K562 (cell line): ENCODE data around the gene TMEM128. TPM values are rescaled to one million over a fixed set of nuclear protein-coding genes. Genes with fewer than 3 reads are reported as not detected.

Source experiments
- ATAC-seq: fragments of 200-7000 bp; cut with Tn5 transposase; 3 replicates; pipeline ENCODE4 v1.9.1; 2020; ENCODE audit warnings: moderate library complexity
- BruUV-seq: library from RNA; stranded (reverse); fragments of 400-500 nt; replicated peaks from 2 replicates; lab custom pipeline; 2021; lab: Mats Ljungman, UMichigan
- CTCF ChIA-PET: fragments of 300-600 bp; formaldehyde crosslinking; extraction: SDS; loops from one replicate; lab custom pipeline; 2021; ENCODE audit warnings: low intra/inter-chr PET ratio; lab: Yijun Ruan, JAX
- POLR2A ChIA-PET: fragments of 300-600, 350-650 bp; sonication (Branson Sonifier 250); formaldehyde crosslinking; extraction: SDS; loops from one replicate; lab custom pipeline; 2021; ENCODE audit warnings: antibody characterized with exemption, inconsistent platforms; lab: Yijun Ruan, JAX
- DNase-seq, 4 experiments: peaks; one replicate each; pipeline versions ENCODE4 v3.0.0 to v3.0.0-alpha.2; 2011 to 2018; ENCODE audit warnings: low spot score in 3 of 4, mixed read lengths in 3 of 4; ENCODE audit errors: extremely low read depth in 1 of 4
- FAIRE-seq: peaks from 2 replicates; lab custom pipeline; 2011; peaks lifted over from hg19 to GRCh38; lab: Jason Lieb, UNC
- H2AFZ ChIP-seq: 2 replicates; pipeline ENCODE4 v1.6.0; 2011; ENCODE audit warnings: low read depth, low read length, control low read depth, inconsistent platforms
- H3K27ac ChIP-seq: fragments of 200-600 bp; 3 replicates; pipeline ENCODE4 v1.8.0; 2011; ENCODE audit warnings: low read depth, mild to moderate bottlenecking, control low read depth, inconsistent platforms, low read length, moderate library complexity, mixed read lengths; ENCODE audit errors: extremely low read depth
- H3K27me3 ChIP-seq, 2 experiments: fragments of 300-600 bp in 1 of 2; 2 replicates in 1 of 2; 3 replicates in 1 of 2; pipeline versions ENCODE4 v1.6.0 to v1.8.0; 2011; ENCODE audit warnings: inconsistent platforms in 2 of 2, low read length in 2 of 2, mild to moderate bottlenecking in 1 of 2, mixed read lengths in 1 of 2, moderate library complexity in 1 of 2; ENCODE audit not compliant: control insufficient read depth in 2 of 2, insufficient read depth in 2 of 2
- H3K36me3 ChIP-seq: fragments of 300-600 bp; 3 replicates; pipeline ENCODE4 v1.8.0; 2011; ENCODE audit warnings: mild to moderate bottlenecking, low read length, inconsistent platforms; ENCODE audit not compliant: control insufficient read depth, insufficient read depth
- H3K4me1 ChIP-seq, 2 experiments: fragments of 200-600 bp in 1 of 2; replicated peaks in 1 of 2; 2 replicates in 1 of 2; 3 replicates in 1 of 2; pipeline versions ENCODE4 v1.5.1 to v1.8.0; 2011; ENCODE audit warnings: inconsistent platforms in 2 of 2, low read length in 2 of 2, mild to moderate bottlenecking in 1 of 2, mixed read lengths in 1 of 2, moderate library complexity in 1 of 2; ENCODE audit not compliant: control insufficient read depth in 2 of 2, insufficient read depth in 2 of 2
- H3K4me2 ChIP-seq: 2 replicates; pipeline ENCODE4 v1.6.1; 2011; ENCODE audit warnings: low read length, control low read depth, inconsistent platforms, mixed read lengths; ENCODE audit not compliant: insufficient read depth
- H3K4me3 ChIP-seq: fragments of 200-600 bp; sonication (generic), shearing (Covaris generic); 2 replicates; pipeline ENCODE4 v1.5.1; 2016; ENCODE audit warnings: control low read depth, inconsistent platforms
- H3K79me2 ChIP-seq: fragments of 200-600 bp; 3 replicates; pipeline ENCODE4 v1.8.0; 2011; ENCODE audit warnings: low read length, inconsistent platforms; ENCODE audit not compliant: control insufficient read depth, insufficient read depth
- H3K9ac ChIP-seq, 2 experiments: 2 replicates each; pipeline versions ENCODE4 v1.6.0 to v1.6.1; 2011; ENCODE audit warnings: low read depth in 2 of 2, low read length in 2 of 2, control low read depth in 1 of 2, inconsistent platforms in 1 of 2, mild to moderate bottlenecking in 1 of 2, mixed read lengths in 1 of 2; ENCODE audit not compliant: insufficient read depth in 1 of 2
- H3K9me1 ChIP-seq: one replicate; pipeline ENCODE4 v1.6.0; 2011; ENCODE audit warnings: inconsistent platforms, mild to moderate bottlenecking, low read length, moderate library complexity; ENCODE audit not compliant: control insufficient read depth, insufficient read depth
- H3K9me3 ChIP-seq: replicated peaks from 2 replicates; pipeline ENCODE4 v1.5.1; 2011; ENCODE audit warnings: low read depth, low read length, inconsistent platforms; ENCODE audit not compliant: control insufficient read depth, insufficient read depth
- H4K20me1 ChIP-seq: replicated peaks from 2 replicates; pipeline ENCODE4 v1.6.1; 2011; ENCODE audit warnings: low read length, inconsistent platforms, mixed read lengths; ENCODE audit not compliant: control insufficient read depth, insufficient read depth
- ADNP ChIP-seq: fragments of 200-800 bp; sonication (Bioruptor generic); IDR thresholded peaks from 2 replicates; pipeline ENCODE4 v1.6.1; 2016; ENCODE audit warnings: missing genetic modification characterization, missing compliant biosample characterization
- BACH1 ChIP-seq: fragments of 200-800 bp; sonication (Bioruptor generic); IDR thresholded peaks from 2 replicates; pipeline ENCODE4 v1.6.1; 2016; ENCODE audit warnings: missing genetic modification characterization, missing compliant biosample characterization
- DDX20 ChIP-seq: fragments of 450-650 bp; IDR thresholded peaks from 2 replicates; pipeline ENCODE4 v1.6.1; 2016; ENCODE audit warnings: missing genetic modification characterization, low read depth, mild to moderate bottlenecking, missing compliant biosample characterization, moderate library complexity
- KLF6 ChIP-seq: fragments of 250-450 bp; sonication (Bioruptor Pico); IDR thresholded peaks from 2 replicates; pipeline ENCODE4 v1.4.0; 2020; ENCODE audit warnings: mild to moderate bottlenecking, moderate library complexity, borderline replicate concordance
- MEF2A ChIP-seq: IDR thresholded peaks from 2 replicates; pipeline ENCODE4 v1.6.1; 2011; ENCODE audit warnings: low read depth, mild to moderate bottlenecking, low read length, moderate library complexity; ENCODE audit not compliant: control insufficient read depth
- NONO ChIP-seq, 2 experiments: fragments of 200-400 bp in 1 of 2; fragments of 450-650 bp in 1 of 2; formaldehyde crosslinking in 1 of 2; IDR thresholded peaks; 2 replicates each; pipeline ENCODE4 v1.6.1; 2017; ENCODE audit warnings: low read depth in 2 of 2, mild to moderate bottlenecking in 2 of 2, moderate library complexity in 2 of 2, low read length in 1 of 2
- PHF8 ChIP-seq: fragments of 200-600 bp; sonication (generic); IDR thresholded peaks from 2 replicates; pipeline ENCODE4 v1.6.1; 2012; ENCODE audit warnings: mixed run types, mild to moderate bottlenecking, inconsistent platforms, low read length, moderate library complexity, borderline replicate concordance
- PTBP1 ChIP-seq: fragments of 200-400 bp; formaldehyde crosslinking; IDR thresholded peaks from 2 replicates; pipeline ENCODE4 v1.6.1; 2017; ENCODE audit warnings: low read depth, low read length
- RBM39 ChIP-seq: fragments of 200-400 bp; formaldehyde crosslinking; optimal IDR thresholded peaks from 2 replicates; pipeline ENCODE3; 2018; ENCODE audit warnings: low read depth, low read length
- SMARCE1 ChIP-seq: fragments of 450-650 bp; IDR thresholded peaks from 2 replicates; pipeline ENCODE4 v1.7.1; 2016; ENCODE audit warnings: mild to moderate bottlenecking
- STAG1 ChIP-seq: sonication (generic); formaldehyde crosslinking; IDR thresholded peaks from 2 replicates; pipeline ENCODE4 v1.5.0; 2020; ENCODE audit warnings: missing genetic modification reagents, borderline replicate concordance
- ZC3H11A ChIP-seq: IDR thresholded peaks from 2 replicates; pipeline ENCODE4 v1.6.1; 2012; ENCODE audit warnings: low read depth, low read length, improper control_type of control experiment
- ZNF512 ChIP-seq: IDR thresholded peaks from 2 replicates; pipeline ENCODE4 v1.6.1; 2016; ENCODE audit warnings: missing genetic modification characterization, missing compliant biosample characterization
- WGBS: fragments of 100-300 bp; shearing (Covaris generic); methylation state at CpG from one replicate; pipeline ENCODE4 v1.1.6; 2016; ENCODE audit warnings: low coverage, mixed read lengths; ENCODE audit not compliant: insufficient coverage; ENCODE audit errors: missing lambda C conversion rate; 5-methylcytosine and 5-hydroxymethylcytosine counted together
- in situ Hi-C: fragments of 300-500 bp; cut with MboI; formaldehyde crosslinking; loops from 4 replicates; pipeline ENCODE4 v1.15.0; 2018; ENCODE audit warnings: inconsistent platforms, mixed read lengths
- intact Hi-C: fragments of 100-400 bp; cut with micrococcal nuclease; formaldehyde crosslinking; loops from 2 replicates; pipeline ENCODE4 v1.14.2; 2022
- polyA plus RNA-seq, 8 experiments: library from polyadenylated mRNA; depleted of rRNA in 4 of 8; stranded (reverse) in 5 of 8; unstranded in 3 of 8; fragments of >200 nt; fragmentation: Nextera tagmentation in 2 of 8; fragmentation: Illumina TruSeq in 1 of 8; extraction: Ambion mirVana in 2 of 8; extraction: Trizol in 1 of 8; gene quantifications; 2 replicates each; pipeline versions ENCODE4 v1.2.1 to v1.2.3, GENCODE V29; 2011 to 2014; ENCODE audit warnings: inconsistent platforms in 1 of 8, missing spikeins in 1 of 8
- total RNA-seq, 7 experiments: library from RNA; depleted of rRNA in 6 of 7; stranded (reverse); fragments of >200 nt in 6 of 7; fragmentation: Illumina TruSeq in 2 of 7; extraction: Trizol in 2 of 7; gene quantifications; 2 replicates each; pipeline versions ENCODE4 v1.2.1 to v1.2.3, GENCODE V29; 2011 to 2021; ENCODE audit warnings: low replicate concordance in 1 of 7

Gene TMEM128
- total and polyA plus RNA-seq, 9 of the 15 experiments (the other 6 are each of a cell fraction or from before 2014, with no cell fraction given): 9.1 to 40.0 (median 14.3) TPM

- H2AFZ ChIP-seq: no peak overlapping the region
- TF ChIP-seq NONO (IDR thresholded peaks at IDR 0.05; ENCODE audit: low read depth in 2 of 2, low read length in 1 of 2) (no peak), RBM39 (no peak), STAG1 (CRISPR knock-in tag) (no peak), PTBP1 (no peak), BACH1 (tag) (no peak), SMARCE1 (no peak), ZC3H11A (no peak), PHF8 (no peak), ADNP (tag) (no peak), KLF6 (CRISPR knock-in tag) (no peak), DDX20 (tag) (no peak), ZNF512 (tag) (no peak), MEF2A (no peak)
- DNase-seq (no peak), FAIRE-seq (no peak), ATAC-seq (no peak)
- H3K9ac ChIP-seq: no peak overlapping the region
- no peaks in the 10 kb centered on the region for H3K4me1 ChIP-seq
- no peak overlapping the region for H3K4me3 ChIP-seq
- ChIA-PET POLR2A (interaction anchor here (0.6 kb wide), 1 partner anchor 16 kb away, joined by 3 read pairs; the partner anchor contains the start of genes LYAR and ZBTB49), CTCF (no interaction called here)
- H4K20me1 ChIP-seq: no peaks in the 10 kb centered on the region; the same call in 1 of the 2 replicates
- no peaks in the 10 kb centered on the region; the same call in 2 of the 3 replicates for H3K79me2 ChIP-seq
- H3K36me3 ChIP-seq: peaks cover 97% of the 10 kb centered on the region
- in situ Hi-C loops (no loop called here), intact Hi-C loops (no loop called here)
- no TSS peak for BruUV-seq
- no peak overlapping the region for H3K27ac ChIP-seq
- no peak overlapping the region for H3K4me2 ChIP-seq
- WGBS: 92% methylated on average over 13 of the region's 14 CpGs
- H3K9me1 ChIP-seq: no peaks in the 10 kb centered on the region
- H3K9me3 ChIP-seq: no peaks in the 10 kb centered on the region
- no peaks in the 10 kb centered on the region for H3K27me3 ChIP-seq
Measured at GRCh38 chr4:4274226-4274625, 26.2 kb upstream of the TMEM128 start.
